ENCODE results near the gene NR2E3. TPM values are rescaled to one million over a fixed set of nuclear protein-coding genes. Genes with fewer than 3 reads are reported as not detected.

The NR2E3 gene
- total RNA-seq, 1 experiment from 2014 or later = not detected

- Histone ChIP-seq H3K27me3 (replicated peaks; ENCODE audit: insufficient read depth, low read depth, low read length, poor library complexity) (no peaks in the 10 kb centered on the region), H3K4me1 (ENCODE audit: insufficient read depth, low read length, poor library complexity, severe bottlenecking) (peaks cover 10% of the 10 kb centered on the region), H3K27ac (ENCODE audit: low read depth, low read length, poor library complexity, severe bottlenecking) (no peak overlapping the region), H3K9me3 (ENCODE audit: low read depth, low read length, poor library complexity, severe bottlenecking) (no peaks in the 10 kb centered on the region), H3K36me3 (ENCODE audit: insufficient read depth, low read length, poor library complexity, severe bottlenecking) (no peaks in the 10 kb centered on the region), H3K4me3 (ENCODE audit: low read depth, low read length, poor library complexity, severe bottlenecking) (no peak overlapping the region)
- BruUV-seq (replicated peaks) = no TSS peak
- TF ChIP-seq CTCF (conservative IDR thresholded peaks at IDR 0.05; ENCODE audit: low read depth, low read length) = no peak
- no peak for TF ChIP-seq EZH2 (IDR thresholded peaks at IDR 0.05; ENCODE audit: borderline replicate concordance, low read depth, low read length, poor library complexity, severe bottlenecking)
- DNase-seq (ENCODE audit: low spot score) = no peak
- ChIA-PET POLR2A (ENCODE audit: low non-redundant PET) (no interaction called here), CTCF (interaction anchor here (0.6 to 3.6 kb wide), 5 partner anchors 50 to 409 kb away, joined by 3 to 22 read pairs (median 5); no protein-coding TSS in a partner anchor)
- intact Hi-C loops (cut with micrococcal nuclease; ENCODE audit: unreplicated experiment) = loop anchor here (1.0 to 5.0 kb wide), 4 partner anchors 50 to 415 kb away; no protein-coding TSS in a partner anchor
These were observed 8.3 kb upstream of the NR2E3 start for GRCh38 chr15:71801935-71802655.

- no peak for TF ChIP-seq EZH2 (IDR thresholded peaks at IDR 0.05; ENCODE audit: borderline replicate concordance, low read depth, low read length, poor library complexity, severe bottlenecking)
- TF ChIP-seq CTCF (conservative IDR thresholded peaks at IDR 0.05; ENCODE audit: low read depth, low read length) = peak; percentile 62
- Histone ChIP-seq H3K27ac (ENCODE audit: low read depth, low read length, poor library complexity, severe bottlenecking) (no peak overlapping the region), H3K4me3 (ENCODE audit: low read depth, low read length, poor library complexity, severe bottlenecking) (no peak overlapping the region), H3K9me3 (ENCODE audit: low read depth, low read length, poor library complexity, severe bottlenecking) (no peaks in the 10 kb centered on the region), H3K27me3 (replicated peaks; ENCODE audit: insufficient read depth, low read depth, low read length, poor library complexity) (no peaks in the 10 kb centered on the region), H3K4me1 (ENCODE audit: insufficient read depth, low read length, poor library complexity, severe bottlenecking) (peaks cover 14% of the 10 kb centered on the region), H3K36me3 (ENCODE audit: insufficient read depth, low read length, poor library complexity, severe bottlenecking) (no peaks in the 10 kb centered on the region)
- peak; percentile 29 for DNase-seq (ENCODE audit: low spot score)
- ChIA-PET POLR2A (ENCODE audit: low non-redundant PET) (no interaction called here), CTCF (interaction anchor here (0.6 to 3.6 kb wide), 3 partner anchors 59 to 408 kb away, joined by 3 to 22 read pairs (median 5); no protein-coding TSS in a partner anchor)
- intact Hi-C loops (cut with micrococcal nuclease; ENCODE audit: unreplicated experiment) = loop anchor here (1.0 to 5.0 kb wide), 4 partner anchors 50 to 415 kb away; no protein-coding TSS in a partner anchor
- BruUV-seq (replicated peaks) = no TSS peak
These were observed 7.6 kb upstream of the NR2E3 start for GRCh38 chr15:71802770-71803169.

GRCh38 chr15:71804226-71804625 lies 6.1 kb upstream of the NR2E3 start:
- POLR2A ChIA-PET (ENCODE audit: low non-redundant PET) = no interaction called here
- H3K27ac ChIP-seq (ENCODE audit: low read depth, low read length, poor library complexity, severe bottlenecking) = no peak overlapping the region
- CTCF ChIA-PET = interaction anchor here (1.1 to 3.6 kb wide), 2 partner anchors 60 to 228 kb away, joined by 4 to 22 read pairs; no protein-coding TSS in a partner anchor
- BruUV-seq (replicated peaks) = no TSS peak
- no peaks in the 10 kb centered on the region for H3K27me3 ChIP-seq (replicated peaks; ENCODE audit: insufficient read depth, low read depth, low read length, poor library complexity)
- H3K36me3 ChIP-seq (ENCODE audit: insufficient read depth, low read length, poor library complexity, severe bottlenecking) = no peaks in the 10 kb centered on the region
- DNase-seq (ENCODE audit: low spot score) = no peak
- no peak overlapping the region for H3K4me3 ChIP-seq (ENCODE audit: low read depth, low read length, poor library complexity, severe bottlenecking)
- peaks cover 14% of the 10 kb centered on the region for H3K4me1 ChIP-seq (ENCODE audit: insufficient read depth, low read length, poor library complexity, severe bottlenecking)
- no peaks in the 10 kb centered on the region for H3K9me3 ChIP-seq (ENCODE audit: low read depth, low read length, poor library complexity, severe bottlenecking)
- TF ChIP-seq EZH2 (IDR thresholded peaks at IDR 0.05; ENCODE audit: borderline replicate concordance, low read depth, low read length, poor library complexity, severe bottlenecking) = no peak
- TF ChIP-seq CTCF (conservative IDR thresholded peaks at IDR 0.05; ENCODE audit: low read depth, low read length) = no peak
- intact Hi-C loops (cut with micrococcal nuclease; ENCODE audit: unreplicated experiment) = loop anchor here (5.0 kb wide), 3 partner anchors 52 to 417 kb away; no protein-coding TSS in a partner anchor

All from A673 (cell line).